GM12892 (cell line): ENCODE data around the gene HDAC4.

Experiments
- DNase-seq: peaks from one replicate; pipeline ENCODE4 v3.0.0; 2011; ENCODE audit not compliant: insufficient read length
- FAIRE-seq: peaks from 2 replicates; lab custom pipeline; 2011; peaks lifted over from hg19 to GRCh38; lab: Jason Lieb, UNC
- POLR2A ChIP-seq: IDR thresholded peaks from 2 replicates; pipeline ENCODE4 v1.6.1; 2011; ENCODE audit warnings: low read depth, low read length, control low read depth
- POLR2AphosphoS5 ChIP-seq: IDR thresholded peaks from 2 replicates; pipeline ENCODE4 v1.6.1; 2011; ENCODE audit warnings: low read depth, low read length, control low read depth
- TAF1 ChIP-seq: IDR thresholded peaks from 2 replicates; pipeline ENCODE4 v1.6.1; 2011; ENCODE audit warnings: low read depth, mild to moderate bottlenecking, control low read depth, low read length, borderline replicate concordance

Gene HDAC4

GRCh38 chr2:239034561-239035341, 366.1 kb downstream of the HDAC4 start:
- FAIRE-seq = no peak
- no peak for TF ChIP-seq TAF1
- TF ChIP-seq POLR2A = no peak
- no peak for TF ChIP-seq POLR2AphosphoS5
- no peak for DNase-seq

- DNase-seq = no peak
- TF ChIP-seq TAF1 = no peak
- TF ChIP-seq POLR2AphosphoS5 = no peak
- no peak for TF ChIP-seq POLR2A
- no peak for FAIRE-seq
Observed at GRCh38 chr2:239033801-239034560, 366.8 kb downstream of the HDAC4 start.

- DNase-seq (no peak), FAIRE-seq (no peak)
- no peak for TF ChIP-seq POLR2A
- no peak for TF ChIP-seq POLR2AphosphoS5
- TF ChIP-seq TAF1 = no peak
Observed at GRCh38 chr2:239029958-239030357, 370.9 kb downstream of the HDAC4 start.

GRCh38 chr2:239028253-239028619, 372.6 kb downstream of the HDAC4 start:
- DNase-seq (no peak), FAIRE-seq (no peak)
- TF ChIP-seq POLR2AphosphoS5 (no peak), TAF1 (no peak), POLR2A (no peak)

- FAIRE-seq = no peak
- TF ChIP-seq POLR2AphosphoS5 (no peak), TAF1 (no peak), POLR2A (no peak)
Observed at GRCh38 chr2:239027391-239028252, 373.2 kb downstream of the HDAC4 start.

GRCh38 chr2:239026711-239027361, 374.0 kb downstream of the HDAC4 start:
- TF ChIP-seq POLR2A = no peak
- no peak for TF ChIP-seq POLR2AphosphoS5
- TF ChIP-seq TAF1 = no peak
- FAIRE-seq = no peak
- DNase-seq = no peak

More at GRCh38 chr2:239027391-239028252, 373.2 kb downstream of the HDAC4 start:
- DNase-seq = no peak

- FAIRE-seq = no peak
- TF ChIP-seq POLR2AphosphoS5 (no peak), TAF1 (no peak), POLR2A (no peak)
- DNase-seq = no peak
Observed at GRCh38 chr2:239025951-239026461, 374.8 kb downstream of the HDAC4 start.

- DNase-seq = no peak
- no peak for FAIRE-seq
- TF ChIP-seq POLR2A (no peak), POLR2AphosphoS5 (no peak), TAF1 (no peak)
Observed at GRCh38 chr2:239025096-239025801, 375.6 kb downstream of the HDAC4 start.

- DNase-seq (no peak), FAIRE-seq (no peak)
- TF ChIP-seq POLR2A (no peak), POLR2AphosphoS5 (no peak), TAF1 (no peak)
Observed at GRCh38 chr2:239024226-239024625, 376.6 kb downstream of the HDAC4 start.
